Suprapubic skin (tissue), 4 donors: ENCODE measurements around the gene AMIGO3.
"Not testable (repeated sequence)": the region's sequence is repeated elsewhere in the genome, so short reads cannot be mapped to it uniquely, and the experiment has no call there.

ENCODE experiments used
- EP300 ChIP-seq: sonication (generic); formaldehyde crosslinking; IDR thresholded peaks from one replicate; pipeline ENCODE4 v1.6.1; 2017; ENCODE audit warnings: antibody characterized with exemption
- POLR2A ChIP-seq, 2 donors: fragments of 450-650 bp; IDR thresholded peaks; one replicate each; pipeline ENCODE4 v1.6.1; 2017; ENCODE audit warnings: antibody characterized with exemption in 2 of 2, mild to moderate bottlenecking in 2 of 2, moderate library complexity in 2 of 2
- POLR2AphosphoS5 ChIP-seq, 3 donors: sonication (generic); formaldehyde crosslinking; IDR thresholded peaks; one replicate each; pipeline ENCODE4 v1.6.1; 2017; ENCODE audit warnings: antibody characterized with exemption in 3 of 3
- TF ChIP-seq, protein P1 (sequence below), 2 donors: fragments of 200-600 bp in 1 of 2; fragments of 450-650 bp in 1 of 2; sonication (generic) in 1 of 2; IDR thresholded peaks; one replicate each; pipeline ENCODE4 v1.5.1; 2016 to 2019; ENCODE audit warnings: antibody characterized with exemption in 2 of 2, mild to moderate bottlenecking in 1 of 2, moderate library complexity in 1 of 2

GRCh38 chr3:49688338-49689045 is 31.0 kb downstream of the AMIGO3 start:
- TF ChIP-seq, protein P1, sequence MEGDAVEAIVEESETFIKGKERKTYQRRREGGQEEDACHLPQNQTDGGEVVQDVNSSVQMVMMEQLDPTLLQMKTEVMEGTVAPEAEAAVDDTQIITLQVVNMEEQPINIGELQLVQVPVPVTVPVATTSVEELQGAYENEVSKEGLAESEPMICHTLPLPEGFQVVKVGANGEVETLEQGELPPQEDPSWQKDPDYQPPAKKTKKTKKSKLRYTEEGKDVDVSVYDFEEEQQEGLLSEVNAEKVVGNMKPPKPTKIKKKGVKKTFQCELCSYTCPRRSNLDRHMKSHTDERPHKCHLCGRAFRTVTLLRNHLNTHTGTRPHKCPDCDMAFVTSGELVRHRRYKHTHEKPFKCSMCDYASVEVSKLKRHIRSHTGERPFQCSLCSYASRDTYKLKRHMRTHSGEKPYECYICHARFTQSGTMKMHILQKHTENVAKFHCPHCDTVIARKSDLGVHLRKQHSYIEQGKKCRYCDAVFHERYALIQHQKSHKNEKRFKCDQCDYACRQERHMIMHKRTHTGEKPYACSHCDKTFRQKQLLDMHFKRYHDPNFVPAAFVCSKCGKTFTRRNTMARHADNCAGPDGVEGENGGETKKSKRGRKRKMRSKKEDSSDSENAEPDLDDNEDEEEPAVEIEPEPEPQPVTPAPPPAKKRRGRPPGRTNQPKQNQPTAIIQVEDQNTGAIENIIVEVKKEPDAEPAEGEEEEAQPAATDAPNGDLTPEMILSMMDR (IDR thresholded peaks at IDR 0.05): not testable (repeated sequence)
- not testable (repeated sequence) for TF ChIP-seq POLR2A (IDR thresholded peaks at IDR 0.05); POLR2AphosphoS5 (IDR thresholded peaks at IDR 0.05); EP300
